HG03139 (cell line): Measurements from ENCODE around the gene WNK2.
"Not testable (repeated sequence)": the region's sequence is repeated elsewhere in the genome, so short reads cannot be mapped to it uniquely, and the experiment has no call there.

Source experiments
- ATAC-seq: cut with Tn5 transposase; IDR thresholded peaks from one replicate; pipeline ENCODE4 v1.9.1; 2021; ENCODE audit not compliant: unreplicated experiment

Gene WNK2

DNA sequence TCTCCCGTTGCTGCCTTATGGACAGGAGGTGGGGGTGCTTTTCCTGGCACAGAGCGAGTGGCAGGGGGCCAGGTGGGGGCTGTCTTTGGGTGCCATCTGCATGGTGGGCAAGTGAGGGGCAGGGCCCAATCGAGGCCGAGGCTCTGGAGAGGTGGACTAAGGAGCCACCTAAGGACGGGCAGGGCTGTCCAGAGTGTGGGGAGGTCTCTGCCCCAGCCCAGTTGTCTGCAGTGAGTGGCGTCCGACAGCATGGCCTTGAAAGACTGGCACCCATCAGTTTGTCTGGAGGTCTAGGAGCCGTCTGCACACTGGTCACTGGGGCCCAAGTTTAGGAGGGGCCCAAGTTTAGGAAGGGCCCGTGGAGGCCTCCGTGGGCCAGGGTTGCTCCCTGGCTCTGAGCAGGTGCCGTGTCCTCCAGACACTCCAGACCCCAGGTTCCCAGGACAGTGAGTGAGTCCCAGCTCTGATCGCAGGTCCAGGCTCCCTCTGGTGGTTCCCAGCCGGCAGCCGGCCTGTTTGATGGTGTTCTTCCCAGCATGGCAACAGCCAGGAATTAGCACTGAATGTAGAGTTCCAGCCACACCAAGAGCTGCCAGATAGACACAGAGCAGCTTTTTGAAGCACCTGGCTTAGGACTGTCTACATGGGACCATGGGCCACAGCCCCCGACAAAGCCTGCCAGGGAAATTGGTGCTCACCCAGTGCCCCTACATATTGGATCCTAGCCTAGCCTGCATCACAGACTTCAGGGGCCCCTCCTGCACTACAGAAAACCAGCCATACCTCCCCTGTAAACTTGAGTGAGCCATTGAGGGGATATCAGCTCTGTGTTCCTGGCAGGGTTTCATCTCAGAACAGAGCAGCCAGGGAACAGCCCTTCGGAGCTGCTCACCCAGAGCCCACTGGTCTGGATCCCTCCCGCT is 120.9 kb downstream of the WNK2 start:
- no peak for ATAC-seq

GRCh38 chr9:93305497-93306020 is 121.6 kb downstream of the WNK2 start:
- ATAC-seq, result no peak

GRCh38 chr9:93306081-93306480 is 122.1 kb downstream of the WNK2 start:
- ATAC-seq, result no peak

DNA sequence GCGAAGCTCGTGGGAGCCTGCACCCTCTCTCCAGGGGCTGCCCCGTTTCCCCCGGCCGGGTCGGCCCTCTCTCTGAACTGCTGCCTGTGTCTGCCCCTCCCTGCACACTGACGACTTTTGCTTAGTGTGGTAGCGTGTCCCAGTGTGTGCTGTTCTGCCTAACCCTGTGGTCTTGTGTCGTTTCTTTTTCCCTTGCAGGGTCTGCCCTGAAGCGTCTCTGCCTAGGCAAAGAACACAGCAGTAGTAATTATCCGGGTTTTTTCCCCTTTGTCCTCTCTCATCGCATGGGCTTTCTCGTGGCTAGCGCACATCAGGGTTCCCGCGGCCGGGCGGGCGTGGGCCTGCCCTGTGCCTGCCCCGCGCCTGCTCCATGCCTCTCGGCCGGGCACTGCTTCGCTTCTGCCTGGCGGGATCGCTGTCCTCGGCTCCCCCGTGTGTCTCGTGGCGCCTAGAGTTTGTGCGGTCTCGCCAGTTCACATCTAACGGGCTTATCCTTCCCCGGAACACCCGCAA is 122.7 kb downstream of the WNK2 start:
- no peak for ATAC-seq

DNA sequence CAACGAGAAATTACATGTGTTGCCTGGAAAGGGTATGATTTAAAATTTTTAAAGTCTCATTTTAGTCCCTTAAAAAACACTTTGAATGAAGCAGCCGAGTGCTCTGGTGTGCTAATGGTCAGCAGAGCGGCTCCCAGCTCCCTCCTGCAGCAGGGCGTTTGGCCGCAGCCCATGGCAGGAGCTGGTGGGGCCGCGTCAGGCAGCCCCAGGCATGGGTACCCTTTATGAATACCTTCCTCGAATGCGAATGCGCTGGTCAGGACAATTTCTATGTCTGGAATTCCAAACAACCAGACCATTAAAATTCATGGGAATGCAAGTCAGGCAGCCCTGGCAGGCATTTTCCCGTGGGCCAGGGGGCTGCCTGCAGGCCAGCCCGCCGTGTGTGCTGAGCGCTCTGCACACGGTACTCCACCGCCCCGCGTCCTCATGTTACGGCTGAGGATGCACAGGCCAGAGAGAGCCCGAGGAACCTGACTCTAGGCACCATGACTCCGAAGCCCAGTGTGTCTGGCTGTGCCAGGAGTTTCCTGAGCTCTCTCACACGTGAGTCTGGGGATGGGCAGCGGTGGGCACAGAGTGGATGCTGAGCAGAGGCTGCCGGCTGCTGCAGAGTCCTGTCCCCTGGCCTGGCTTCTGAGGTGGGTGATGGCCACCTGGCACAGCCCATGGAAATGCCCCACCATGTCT is 123.7 kb downstream of the WNK2 start:
- ATAC-seq, result no peak

GRCh38 chr9:93308158-93308602 is 124.2 kb downstream of the WNK2 start:
- no peak for ATAC-seq

DNA sequence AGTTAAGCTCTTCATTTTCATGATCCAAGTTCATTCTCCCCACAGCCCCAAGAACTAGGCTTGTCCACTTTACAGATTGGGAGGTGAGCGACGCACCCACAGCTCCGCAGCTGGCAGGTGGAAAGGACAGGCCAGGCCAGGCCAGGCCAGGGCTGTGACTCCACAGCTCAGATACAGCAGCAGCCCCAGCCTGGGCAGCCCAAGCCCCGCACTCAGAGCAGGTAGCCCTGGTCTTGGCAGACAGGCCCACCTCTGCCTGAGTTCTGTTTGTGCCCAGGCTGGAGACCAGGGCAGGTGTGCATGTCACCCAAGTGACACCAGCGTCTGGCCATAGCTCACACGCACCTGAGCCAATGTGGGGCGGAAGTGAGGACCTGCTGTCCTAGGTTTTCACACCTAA is 124.7 kb downstream of the WNK2 start:
- ATAC-seq, result no peak

DNA sequence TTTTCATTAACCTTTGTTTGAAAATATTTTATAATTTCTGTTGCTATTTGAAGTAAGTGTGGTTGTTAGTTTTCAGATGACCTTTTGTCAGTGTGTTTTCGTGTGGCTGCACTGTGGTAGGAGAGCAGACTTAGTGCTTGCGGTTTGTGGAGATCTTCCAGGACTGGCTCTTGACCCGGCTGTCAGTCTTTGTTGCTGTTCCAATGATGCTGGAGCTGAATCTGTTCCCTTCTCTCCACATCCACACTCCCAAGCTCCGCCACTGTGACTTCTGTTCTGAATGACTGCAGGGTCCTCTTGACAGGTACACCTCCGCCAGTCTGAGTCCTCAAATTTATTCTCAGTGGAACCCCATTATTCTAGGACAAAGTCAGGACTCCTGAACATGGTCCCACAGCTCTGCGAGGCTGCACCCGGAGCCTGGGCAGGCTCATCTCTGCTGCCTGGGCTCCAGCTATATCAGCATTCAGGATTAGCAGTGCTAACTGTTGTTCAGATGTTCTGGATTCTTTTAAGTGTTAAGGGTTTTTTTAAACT is 126.0 kb downstream of the WNK2 start:
- ATAC-seq, result no peak

GRCh38 chr9:93315118-93315517 is 131.2 kb downstream of the WNK2 start:
- ATAC-seq, result no peak

DNA sequence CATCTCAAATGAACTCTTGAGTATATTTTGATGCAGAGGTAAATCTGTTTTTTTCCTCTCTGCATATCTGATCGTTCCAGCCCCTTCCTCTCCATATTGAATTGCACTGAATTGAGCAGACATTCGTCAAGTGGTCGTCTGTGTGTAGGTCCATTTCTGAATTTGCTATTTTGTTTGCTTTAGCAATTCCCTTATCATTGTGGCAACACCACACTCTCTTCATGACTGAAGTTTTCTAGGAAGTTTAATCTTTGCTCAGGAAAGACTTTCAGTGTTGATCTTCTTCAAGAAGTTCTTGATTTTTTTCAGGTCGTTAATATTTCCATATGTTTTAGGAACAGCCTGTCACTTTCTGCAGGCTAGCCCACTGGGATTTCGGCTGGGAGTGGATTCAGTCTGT is 132.0 kb downstream of the WNK2 start:
- ATAC-seq, result no peak

GRCh38 chr9:93316726-93317494 is 133.0 kb downstream of the WNK2 start:
- no peak for ATAC-seq

- ATAC-seq, result no peak
Observed at GRCh38 chr9:93317495-93318094, 133.7 kb downstream of the WNK2 start.

- ATAC-seq, result no peak
Observed at GRCh38 chr9:93318480-93318879, 134.5 kb downstream of the WNK2 start.

GRCh38 chr9:93319301-93319991 is 135.5 kb downstream of the WNK2 start:
- ATAC-seq, result no peak

GRCh38 chr9:93319992-93320500 is 136.1 kb downstream of the WNK2 start:
- ATAC-seq, result no peak

GRCh38 chr9:93320591-93321219 is 136.8 kb downstream of the WNK2 start:
- no peak for ATAC-seq

GRCh38 chr9:93321220-93321610 is 137.3 kb downstream of the WNK2 start:
- no peak for ATAC-seq

GRCh38 chr9:93323446-93323954 is 139.6 kb downstream of the WNK2 start:
- not testable (repeated sequence) for ATAC-seq
